ENCODE measurements around the gene RPL10. TPM values are rescaled to one million over a fixed set of nuclear protein-coding genes. Genes with fewer than 3 reads are reported as not detected.

RPL10 gene
- total RNA-seq, 1 experiment from 2014 or later, result 2,110 TPM

DNA sequence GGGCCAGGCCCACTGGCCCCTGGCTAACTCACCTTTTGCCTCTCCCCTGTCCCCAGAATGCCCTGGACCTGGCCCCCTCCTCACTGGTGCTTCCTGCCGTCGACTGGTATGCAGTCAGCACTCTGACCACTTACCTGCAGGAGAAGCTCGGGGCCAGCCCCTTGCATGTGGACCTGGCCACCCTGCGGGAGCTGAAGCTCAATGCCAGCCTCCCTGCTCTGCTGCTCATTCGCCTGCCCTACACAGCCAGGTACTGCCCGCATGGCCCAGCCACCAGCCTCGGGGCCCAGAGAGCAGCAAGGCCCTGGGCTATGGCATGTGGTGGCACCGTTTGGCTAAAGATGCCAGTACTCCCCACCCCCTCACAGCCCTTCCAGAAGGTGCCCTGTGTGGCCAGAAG lies 34.0 kb downstream of the RPL10 start:
- Mint-ChIP-seq H3K27me3 (ENCODE audit: low read depth) (no peaks in the 10 kb centered on the region), H3K4me3 (no peak overlapping the region), H3K36me3 (ENCODE audit: insufficient read depth in 1 of 3, low read depth in 3 of 3) (peaks cover 15 to 47% (median 43%) of the 10 kb centered on the region in 3 experiments), H3K27ac (no peak overlapping the region), H3K4me1 (peaks cover 7 to 22% of the 10 kb centered on the region in 2 experiments), H3K9me3 (peaks cover 71 to 83% of the 10 kb centered on the region in 2 experiments)
- Histone ChIP-seq H4K8ac (replicated peaks; ENCODE audit: insufficient read length, low read depth, low read length) (no peak overlapping the region), H2BK20ac (ENCODE audit: low read depth, low read length, poor library complexity, severe bottlenecking) (no peak overlapping the region), H4K5ac (ENCODE audit: insufficient read length, low read depth, low read length) (no peak overlapping the region), H3K9me3 (ENCODE audit: control insufficient read depth, low read depth, low read length) (peaks cover 33% of the 10 kb centered on the region), H2AK5ac (ENCODE audit: insufficient read length, low read length) (no peak overlapping the region), H3T11ph (ENCODE audit: low read length) (no peak overlapping the region), H2AFZ (ENCODE audit: low read length) (no peak overlapping the region), H4K20me1 (ENCODE audit: control insufficient read depth, insufficient read depth, insufficient read length) (no peaks in the 10 kb centered on the region), H2BK120ac (ENCODE audit: low read depth, low read length, poor library complexity, severe bottlenecking) (no peak overlapping the region), H4K91ac (ENCODE audit: insufficient read length, low read depth, low read length) (no peak overlapping the region), H3K4me1 (ENCODE audit: insufficient read depth, low read length) (no peaks in the 10 kb centered on the region), H3K23me2 (ENCODE audit: insufficient read length, low read depth, low read length, poor library complexity, severe bottlenecking) (no peaks in the 10 kb centered on the region), H3K27me3 (ENCODE audit: insufficient read depth, low read length) (no peaks in the 10 kb centered on the region), H3K79me2 (ENCODE audit: insufficient read depth, low read length) (no peaks in the 10 kb centered on the region), H2BK15ac (ENCODE audit: low read depth, low read length) (no peak overlapping the region), H3K14ac (ENCODE audit: insufficient read depth, low read length) (no peak overlapping the region), H3K4me2 (ENCODE audit: insufficient read depth, insufficient read length, low read length) (no peak overlapping the region), H2BK5ac (ENCODE audit: insufficient read length, low read length) (no peak overlapping the region), H3K79me1 (ENCODE audit: insufficient read depth, low read depth, low read length, poor library complexity, severe bottlenecking) (no peaks in the 10 kb centered on the region), H3K23ac (ENCODE audit: insufficient read length, low read depth, low read length) (no peak overlapping the region), H2BK12ac (ENCODE audit: insufficient read length, low read depth, low read length) (no peak overlapping the region), H3K56ac (ENCODE audit: insufficient read length, low read depth, low read length) (no peak overlapping the region), H3K4ac (ENCODE audit: low read depth, low read length) (no peak overlapping the region), H3K18ac (ENCODE audit: insufficient read length, low read depth, low read length) (no peak overlapping the region), H3K9ac (ENCODE audit: extremely low read depth, insufficient read length, low read length) (no peak overlapping the region), H3K27ac (ENCODE audit: insufficient read length, low read depth, low read length) (no peak overlapping the region)
- TF ChIP-seq, protein P1, sequence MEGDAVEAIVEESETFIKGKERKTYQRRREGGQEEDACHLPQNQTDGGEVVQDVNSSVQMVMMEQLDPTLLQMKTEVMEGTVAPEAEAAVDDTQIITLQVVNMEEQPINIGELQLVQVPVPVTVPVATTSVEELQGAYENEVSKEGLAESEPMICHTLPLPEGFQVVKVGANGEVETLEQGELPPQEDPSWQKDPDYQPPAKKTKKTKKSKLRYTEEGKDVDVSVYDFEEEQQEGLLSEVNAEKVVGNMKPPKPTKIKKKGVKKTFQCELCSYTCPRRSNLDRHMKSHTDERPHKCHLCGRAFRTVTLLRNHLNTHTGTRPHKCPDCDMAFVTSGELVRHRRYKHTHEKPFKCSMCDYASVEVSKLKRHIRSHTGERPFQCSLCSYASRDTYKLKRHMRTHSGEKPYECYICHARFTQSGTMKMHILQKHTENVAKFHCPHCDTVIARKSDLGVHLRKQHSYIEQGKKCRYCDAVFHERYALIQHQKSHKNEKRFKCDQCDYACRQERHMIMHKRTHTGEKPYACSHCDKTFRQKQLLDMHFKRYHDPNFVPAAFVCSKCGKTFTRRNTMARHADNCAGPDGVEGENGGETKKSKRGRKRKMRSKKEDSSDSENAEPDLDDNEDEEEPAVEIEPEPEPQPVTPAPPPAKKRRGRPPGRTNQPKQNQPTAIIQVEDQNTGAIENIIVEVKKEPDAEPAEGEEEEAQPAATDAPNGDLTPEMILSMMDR (conservative IDR thresholded peaks at IDR 0.05), result no peak
- DNase-seq, result no peak
- no CpG with 5 or more reads among the region's 8 CpGs for WGBS (ENCODE audit: extremely low coverage, insufficient read length, low lambda C conversion rate)
